ENCODE measurements around the gene ITPR3. TPM values are rescaled to one million over a fixed set of nuclear protein-coding genes. Genes with fewer than 3 reads are reported as not detected.

Gene ITPR3
- total RNA-seq, 1 donor: 15.1 TPM

DNA sequence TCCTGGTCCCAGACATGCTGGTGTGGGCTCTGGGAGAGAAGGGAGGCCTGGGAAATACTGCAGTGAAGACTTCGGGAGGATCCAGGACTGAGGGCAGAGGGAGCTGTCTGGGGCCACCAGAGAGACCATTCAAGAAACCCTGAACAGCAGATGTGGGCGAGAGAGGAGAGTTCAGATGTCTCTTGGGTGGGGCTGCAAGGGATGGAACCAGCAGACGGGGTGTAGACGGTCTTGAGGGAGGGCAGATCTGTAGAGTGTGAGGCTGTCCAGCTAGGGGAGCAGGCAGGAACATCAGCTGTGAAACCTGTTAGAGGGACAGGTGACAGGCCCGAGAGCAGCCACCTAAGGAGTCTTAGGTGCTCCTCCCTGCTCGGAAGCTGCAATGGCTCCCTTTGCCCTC, 38.9 kb downstream of the ITPR3 start:
- TF ChIP-seq, protein P1, sequence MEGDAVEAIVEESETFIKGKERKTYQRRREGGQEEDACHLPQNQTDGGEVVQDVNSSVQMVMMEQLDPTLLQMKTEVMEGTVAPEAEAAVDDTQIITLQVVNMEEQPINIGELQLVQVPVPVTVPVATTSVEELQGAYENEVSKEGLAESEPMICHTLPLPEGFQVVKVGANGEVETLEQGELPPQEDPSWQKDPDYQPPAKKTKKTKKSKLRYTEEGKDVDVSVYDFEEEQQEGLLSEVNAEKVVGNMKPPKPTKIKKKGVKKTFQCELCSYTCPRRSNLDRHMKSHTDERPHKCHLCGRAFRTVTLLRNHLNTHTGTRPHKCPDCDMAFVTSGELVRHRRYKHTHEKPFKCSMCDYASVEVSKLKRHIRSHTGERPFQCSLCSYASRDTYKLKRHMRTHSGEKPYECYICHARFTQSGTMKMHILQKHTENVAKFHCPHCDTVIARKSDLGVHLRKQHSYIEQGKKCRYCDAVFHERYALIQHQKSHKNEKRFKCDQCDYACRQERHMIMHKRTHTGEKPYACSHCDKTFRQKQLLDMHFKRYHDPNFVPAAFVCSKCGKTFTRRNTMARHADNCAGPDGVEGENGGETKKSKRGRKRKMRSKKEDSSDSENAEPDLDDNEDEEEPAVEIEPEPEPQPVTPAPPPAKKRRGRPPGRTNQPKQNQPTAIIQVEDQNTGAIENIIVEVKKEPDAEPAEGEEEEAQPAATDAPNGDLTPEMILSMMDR (IDR thresholded peaks at IDR 0.05; ENCODE audit: insufficient read depth, low read depth, low read length): no peak
- H3K4me3 ChIP-seq (ENCODE audit: low read depth, low read length): no peak overlapping the region
- DNase-seq (ENCODE audit: low read depth): no peak

DNA sequence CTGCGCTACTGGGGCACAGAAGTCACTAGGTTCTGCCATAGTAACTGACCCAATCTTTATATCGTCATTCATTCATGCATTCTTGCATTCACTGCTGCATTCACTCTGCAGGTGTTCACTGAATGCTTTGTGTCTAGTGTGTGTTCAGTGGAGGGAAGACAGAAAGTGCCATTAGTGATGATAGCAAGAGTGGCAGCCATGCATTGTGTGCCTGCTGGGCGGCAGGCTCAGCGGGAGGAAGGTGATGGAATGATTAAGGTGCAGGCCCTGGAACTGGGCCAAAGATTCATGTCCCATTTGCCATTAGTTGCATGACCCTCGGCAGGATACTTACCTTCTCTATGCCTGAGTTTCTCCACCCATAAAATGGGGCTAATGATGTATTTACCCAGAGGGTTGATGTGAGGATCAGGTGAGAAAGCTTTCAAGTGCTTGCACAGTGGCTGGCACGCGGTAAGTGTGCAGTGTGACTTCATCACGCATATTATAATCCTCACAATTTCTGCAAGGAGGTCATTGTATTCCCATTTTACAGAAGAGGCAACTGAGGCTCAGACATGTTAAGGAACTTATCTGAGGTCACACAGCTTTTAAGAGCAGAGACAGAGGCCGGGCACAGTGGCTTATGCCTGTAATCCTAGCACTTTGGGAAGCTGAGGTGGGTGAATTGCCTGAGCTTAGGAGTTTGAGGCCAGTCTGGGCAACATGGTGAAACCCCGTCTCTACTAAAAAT, 40.1 kb downstream of the ITPR3 start:
- TF ChIP-seq, protein P1 (IDR thresholded peaks at IDR 0.05; ENCODE audit: insufficient read depth, low read depth, low read length): no peak
- no peak for DNase-seq (ENCODE audit: low read depth)
- H3K4me3 ChIP-seq (ENCODE audit: low read depth, low read length): no peak overlapping the region

GRCh38 chr6:33662318-33662717, 41.2 kb downstream of the ITPR3 start:
- TF ChIP-seq, protein P1 (IDR thresholded peaks at IDR 0.05; ENCODE audit: insufficient read depth, low read depth, low read length): no peak
- no peak for DNase-seq (ENCODE audit: low read depth)

DNA sequence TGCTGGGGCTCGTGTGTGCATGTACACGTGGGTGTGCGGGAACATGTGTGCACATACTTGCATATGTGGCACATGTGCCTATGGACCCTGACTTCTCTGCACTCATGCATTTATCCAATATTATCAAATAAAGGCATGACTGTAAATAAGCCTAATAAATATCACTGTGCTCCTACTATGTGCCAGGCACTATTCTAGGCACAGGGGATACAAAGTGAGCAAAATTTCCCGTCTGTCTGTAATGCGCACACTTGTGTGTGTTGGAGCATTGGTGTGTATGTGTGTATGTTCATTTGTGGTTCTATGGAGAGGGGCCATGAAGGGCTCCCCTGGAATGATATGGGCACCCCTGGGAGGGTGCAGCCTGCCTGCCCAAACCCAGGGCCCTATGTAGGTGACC, 41.9 kb downstream of the ITPR3 start:
- TF ChIP-seq, protein P1 (IDR thresholded peaks at IDR 0.05; ENCODE audit: insufficient read depth, low read depth, low read length): no peak
- DNase-seq (ENCODE audit: low read depth): no peak
- no peak overlapping the region for H3K4me3 ChIP-seq (ENCODE audit: low read depth, low read length)

More at GRCh38 chr6:33662318-33662717, 41.2 kb downstream of the ITPR3 start:
- H3K4me3 ChIP-seq (ENCODE audit: low read depth, low read length): no peak overlapping the region

GRCh38 chr6:33663727-33664449, 42.8 kb downstream of the ITPR3 start:
- DNase-seq (ENCODE audit: low read depth): no peak
- no peak overlapping the region for H3K4me3 ChIP-seq (ENCODE audit: low read depth, low read length)
- TF ChIP-seq, protein P1 (IDR thresholded peaks at IDR 0.05; ENCODE audit: insufficient read depth, low read depth, low read length): no peak

- no peak for DNase-seq (ENCODE audit: low read depth)
- H3K4me3 ChIP-seq (ENCODE audit: low read depth, low read length): no peak overlapping the region
- TF ChIP-seq, protein P1 (IDR thresholded peaks at IDR 0.05; ENCODE audit: insufficient read depth, low read depth, low read length): no peak
These were observed 43.5 kb downstream of the ITPR3 start for GRCh38 chr6:33664506-33665057.
